Lower leg skin (tissue), 3 donors: ENCODE data around the gene PROC.

ENCODE experiments used
- POLR2A ChIP-seq, 2 donors: fragments of 450-650 bp; IDR thresholded peaks; one replicate each; pipeline ENCODE4 v1.6.1; 2016 to 2017; ENCODE audit warnings: antibody characterized with exemption in 2 of 2, mild to moderate bottlenecking in 1 of 2, moderate library complexity in 1 of 2
- TF ChIP-seq, protein P1 (sequence below), 3 donors: fragments of 450-650 bp; IDR thresholded peaks; one replicate each; pipeline ENCODE4 v1.5.1; 2016; ENCODE audit warnings: antibody characterized with exemption in 3 of 3, mild to moderate bottlenecking in 3 of 3, moderate library complexity in 2 of 3

DNA sequence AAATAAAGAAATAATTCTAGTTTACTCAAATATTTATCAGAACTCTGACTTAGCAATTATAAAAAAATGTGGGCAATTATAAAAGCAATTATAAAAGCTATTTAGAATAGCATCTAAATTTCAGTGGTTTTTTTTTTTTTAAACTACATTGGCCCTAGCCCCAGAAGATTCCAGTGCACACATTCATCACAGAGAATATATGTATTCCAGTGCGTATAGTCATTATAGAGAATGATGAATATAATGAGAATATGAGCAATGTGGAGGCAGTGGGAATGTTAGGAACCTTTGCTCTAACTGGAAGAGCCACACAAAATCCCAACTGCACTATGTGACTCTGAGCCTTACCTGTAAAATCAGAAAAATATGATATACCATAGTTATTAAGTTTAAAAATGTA is 41.0 kb upstream of the PROC start:
- TF ChIP-seq, protein P1, sequence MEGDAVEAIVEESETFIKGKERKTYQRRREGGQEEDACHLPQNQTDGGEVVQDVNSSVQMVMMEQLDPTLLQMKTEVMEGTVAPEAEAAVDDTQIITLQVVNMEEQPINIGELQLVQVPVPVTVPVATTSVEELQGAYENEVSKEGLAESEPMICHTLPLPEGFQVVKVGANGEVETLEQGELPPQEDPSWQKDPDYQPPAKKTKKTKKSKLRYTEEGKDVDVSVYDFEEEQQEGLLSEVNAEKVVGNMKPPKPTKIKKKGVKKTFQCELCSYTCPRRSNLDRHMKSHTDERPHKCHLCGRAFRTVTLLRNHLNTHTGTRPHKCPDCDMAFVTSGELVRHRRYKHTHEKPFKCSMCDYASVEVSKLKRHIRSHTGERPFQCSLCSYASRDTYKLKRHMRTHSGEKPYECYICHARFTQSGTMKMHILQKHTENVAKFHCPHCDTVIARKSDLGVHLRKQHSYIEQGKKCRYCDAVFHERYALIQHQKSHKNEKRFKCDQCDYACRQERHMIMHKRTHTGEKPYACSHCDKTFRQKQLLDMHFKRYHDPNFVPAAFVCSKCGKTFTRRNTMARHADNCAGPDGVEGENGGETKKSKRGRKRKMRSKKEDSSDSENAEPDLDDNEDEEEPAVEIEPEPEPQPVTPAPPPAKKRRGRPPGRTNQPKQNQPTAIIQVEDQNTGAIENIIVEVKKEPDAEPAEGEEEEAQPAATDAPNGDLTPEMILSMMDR (IDR thresholded peaks at IDR 0.05), result no peak
- no peak for TF ChIP-seq POLR2A (IDR thresholded peaks at IDR 0.05)
